HUES64 (cell line): ENCODE measurements around the gene FADS6.

Experiments used
- H3K27ac ChIP-seq: 2 replicates; pipeline ENCODE4 v1.7.0; 2013; ENCODE audit warnings: low read depth, low read length, inconsistent platforms
- H3K27me3 ChIP-seq: 2 replicates; pipeline ENCODE4 v1.6.1; 2013; ENCODE audit warnings: mild to moderate bottlenecking, low read length; ENCODE audit not compliant: insufficient read depth
- H3K36me3 ChIP-seq: 2 replicates; pipeline ENCODE4 v1.6.1; 2013; ENCODE audit warnings: mild to moderate bottlenecking, low read length; ENCODE audit not compliant: insufficient read depth
- H3K4me1 ChIP-seq: 2 replicates; pipeline ENCODE4 v1.6.1; 2013; ENCODE audit warnings: mild to moderate bottlenecking, low read length, moderate library complexity; ENCODE audit not compliant: insufficient read depth
- H3K4me3 ChIP-seq: 2 replicates; pipeline ENCODE4 v1.5.1; 2013; ENCODE audit warnings: mild to moderate bottlenecking, low read length, moderate library complexity
- H3K9ac ChIP-seq: 2 replicates; pipeline ENCODE4 v1.6.1; 2013; ENCODE audit warnings: mild to moderate bottlenecking, low read depth, low read length
- H3K9me3 ChIP-seq: 2 replicates; pipeline ENCODE4 v1.6.1; 2013; ENCODE audit warnings: low read depth, low read length; ENCODE audit not compliant: insufficient read depth
- WGBS: fragments of 150-250, 120-280 bp; methylation state at CpG from one replicate; pipeline ENCODE4 v1.1.7; 2013; ENCODE audit warnings: missing lambda C conversion rate; 5-methylcytosine and 5-hydroxymethylcytosine counted together

FADS6 gene

GRCh38 chr17:74903034-74903433 is 9.6 kb upstream of the FADS6 start:
- H3K9me3 ChIP-seq, result no peaks in the 10 kb centered on the region
- WGBS, result 89% methylated on average over 7 of the region's 9 CpGs

GRCh38 chr17:74901353-74902135 is 8.1 kb upstream of the FADS6 start:
- peaks cover 8% of the 10 kb centered on the region for H3K27me3 ChIP-seq
- WGBS, result 92% methylated on average over 10 of the region's 14 CpGs
- H3K4me3 ChIP-seq, result no peak overlapping the region
- H3K4me1 ChIP-seq, result no peaks in the 10 kb centered on the region
- H3K27ac ChIP-seq, result no peak overlapping the region
- H3K9me3 ChIP-seq, result no peaks in the 10 kb centered on the region
- H3K9ac ChIP-seq, result no peak overlapping the region
- H3K36me3 ChIP-seq, result no peaks in the 10 kb centered on the region

More at GRCh38 chr17:74903034-74903433, 9.6 kb upstream of the FADS6 start:
- H3K9ac ChIP-seq, result no peak overlapping the region
- no peak overlapping the region for H3K27ac ChIP-seq
- H3K27me3 ChIP-seq, result no peaks in the 10 kb centered on the region; the same call in 1 of the 2 replicates
- H3K4me3 ChIP-seq, result no peak overlapping the region
- H3K4me1 ChIP-seq, result no peaks in the 10 kb centered on the region
- H3K36me3 ChIP-seq, result no peaks in the 10 kb centered on the region

GRCh38 chr17:74900208-74900607 is 6.8 kb upstream of the FADS6 start:
- 89% methylated on average over 7 of the region's 8 CpGs for WGBS
- Histone ChIP-seq H3K4me3 (no peak overlapping the region), H3K9ac (no peak overlapping the region), H3K9me3 (no peaks in the 10 kb centered on the region), H3K36me3 (no peaks in the 10 kb centered on the region), H3K27ac (no peak overlapping the region), H3K27me3 (peaks cover 19% of the 10 kb centered on the region), H3K4me1 (no peaks in the 10 kb centered on the region)

GRCh38 chr17:74898376-74898946 is 5.0 kb upstream of the FADS6 start:
- 81% methylated on average over 11 of the region's 11 CpGs for WGBS
- Histone ChIP-seq H3K9ac (no peak overlapping the region), H3K27ac (no peak overlapping the region), H3K36me3 (no peaks in the 10 kb centered on the region), H3K9me3 (no peaks in the 10 kb centered on the region), H3K4me1 (no peaks in the 10 kb centered on the region), H3K4me3 (no peak overlapping the region), H3K27me3 (peaks cover 37% of the 10 kb centered on the region)

- no peaks in the 10 kb centered on the region for H3K36me3 ChIP-seq
- no peaks in the 10 kb centered on the region for H3K9me3 ChIP-seq
- 39% methylated on average over 22 of the region's 22 CpGs for WGBS
- H3K27ac ChIP-seq, result no peak overlapping the region
- no peak overlapping the region for H3K9ac ChIP-seq
- peak overlapping the region; percentile 64 for H3K4me3 ChIP-seq
- no peaks in the 10 kb centered on the region for H3K4me1 ChIP-seq
- peaks cover 70% of the 10 kb centered on the region for H3K27me3 ChIP-seq
Observed at GRCh38 chr17:74893936-74894671, 671 bp upstream of the FADS6 start.

- WGBS, result 86% methylated on average over 20 of the region's 20 CpGs
- Histone ChIP-seq H3K9me3 (no peaks in the 10 kb centered on the region), H3K4me1 (no peaks in the 10 kb centered on the region), H3K27ac (no peak overlapping the region), H3K27me3 (peaks cover 65% of the 10 kb centered on the region), H3K4me3 (peak overlapping the region; percentile 64; the same call in 1 of the 2 replicates), H3K9ac (no peak overlapping the region), H3K36me3 (no peaks in the 10 kb centered on the region)
Observed at GRCh38 chr17:74892013-74892841, 1.2 kb downstream of the FADS6 start.

- Histone ChIP-seq H3K4me3 (no peak overlapping the region), H3K27ac (no peak overlapping the region), H3K9ac (no peak overlapping the region), H3K36me3 (no peaks in the 10 kb centered on the region), H3K27me3 (peaks cover 53% of the 10 kb centered on the region), H3K9me3 (no peaks in the 10 kb centered on the region), H3K4me1 (no peaks in the 10 kb centered on the region)
- WGBS, result 95% methylated on average over 7 of the region's 7 CpGs
Observed at GRCh38 chr17:74890554-74890953, 2.9 kb downstream of the FADS6 start.

- 77% methylated on average over 13 of the region's 13 CpGs for WGBS
- H3K27me3 ChIP-seq, result peaks cover 33% of the 10 kb centered on the region
Observed at GRCh38 chr17:74888469-74888868, 5.0 kb downstream of the FADS6 start.

GRCh38 chr17:74883241-74883745 is 10.1 kb downstream of the FADS6 start:
- Histone ChIP-seq H3K9ac (no peak overlapping the region), H3K36me3 (no peaks in the 10 kb centered on the region), H3K4me1 (peaks cover 7% of the 10 kb centered on the region; the same call in 1 of the 2 replicates), H3K4me3 (no peak overlapping the region), H3K9me3 (no peaks in the 10 kb centered on the region), H3K27ac (no peak overlapping the region), H3K27me3 (no peaks in the 10 kb centered on the region)
- 78% methylated on average over 15 of the region's 15 CpGs for WGBS

More at GRCh38 chr17:74888469-74888868, 5.0 kb downstream of the FADS6 start:
- Histone ChIP-seq H3K4me1 (no peaks in the 10 kb centered on the region), H3K9me3 (no peaks in the 10 kb centered on the region), H3K36me3 (no peaks in the 10 kb centered on the region), H3K27ac (no peak overlapping the region), H3K4me3 (no peak overlapping the region), H3K9ac (no peak overlapping the region)

- Histone ChIP-seq H3K4me3 (no peak overlapping the region), H3K27ac (no peak overlapping the region), H3K9ac (no peak overlapping the region), H3K9me3 (no peaks in the 10 kb centered on the region), H3K4me1 (peaks cover 7% of the 10 kb centered on the region; the same call in 1 of the 2 replicates), H3K27me3 (no peaks in the 10 kb centered on the region; the same call in 1 of the 2 replicates), H3K36me3 (no peaks in the 10 kb centered on the region)
- WGBS, result 79% methylated on average over 20 of the region's 20 CpGs
Observed at GRCh38 chr17:74882517-74883240, 10.8 kb downstream of the FADS6 start.
